Measurements from ENCODE around the gene CAPN11. TPM values are rescaled to one million over a fixed set of nuclear protein-coding genes. Genes with fewer than 3 reads are reported as not detected.

The CAPN11 gene
- total and polyA plus RNA-seq, 4 experiments from 2014 or later = not detected

DNA sequence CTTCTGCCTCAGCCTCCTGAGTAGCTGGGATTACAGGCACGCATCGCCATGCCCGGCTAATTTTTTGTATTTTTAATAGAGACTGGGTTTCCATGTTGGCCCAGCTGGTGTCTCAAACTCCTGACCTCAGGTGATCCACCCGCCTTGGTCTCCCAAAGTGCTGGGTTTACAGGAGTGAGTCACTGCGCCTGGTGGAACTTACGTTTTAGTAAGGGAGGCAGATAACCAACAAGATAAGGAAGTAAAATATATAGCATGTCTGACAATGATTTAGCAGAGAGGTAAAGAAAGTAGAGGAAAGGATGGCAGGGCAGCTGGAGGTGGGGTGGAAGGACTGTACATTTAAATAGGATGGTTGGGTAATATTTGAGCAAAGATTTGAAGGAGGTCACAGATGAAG lies 45.3 kb downstream of the CAPN11 start:
- H3K4me3 Mint-ChIP-seq = no peak overlapping the region
- CTCF ChIA-PET (ENCODE audit: partially characterized antibody) = interaction anchor here (1.2 to 1.3 kb wide), 3 partner anchors 29 to 109 kb away, joined by 3 to 4 read pairs (median 3); partner anchors contain the start of gene AARS2
- H3K36me3 ChIP-seq (ENCODE audit: insufficient read depth, low read length) = no peaks in the 10 kb centered on the region
- POLR2A ChIA-PET (ENCODE audit: partially characterized antibody) = no interaction called here
- H3K36me3 Mint-ChIP-seq = no peaks in the 10 kb centered on the region
- H3K27me3 ChIP-seq (ENCODE audit: insufficient read depth, low read length) = no peaks in the 10 kb centered on the region
- no peaks in the 10 kb centered on the region for H3K9me3 ChIP-seq (ENCODE audit: control insufficient read depth in 1 of 2, low read length in 2 of 2)
- intact Hi-C loops (cut with micrococcal nuclease) = no loop called here
- no peaks in the 10 kb centered on the region for H3K9me3 Mint-ChIP-seq
- no peak overlapping the region for H3K4me3 ChIP-seq (ENCODE audit: low read length in 2 of 2)
- H3K4me1 Mint-ChIP-seq = no peaks in the 10 kb centered on the region
- no peak overlapping the region for H3K27ac ChIP-seq (ENCODE audit: low read depth, low read length)
- H3K27me3 Mint-ChIP-seq = peaks cover 0 to 3% of the 10 kb centered on the region in 2 donors
- H3K4me1 ChIP-seq (ENCODE audit: insufficient read depth, low read length) = no peaks in the 10 kb centered on the region
- no peak for DNase-seq
- no peak overlapping the region for H3K27ac Mint-ChIP-seq

DNA sequence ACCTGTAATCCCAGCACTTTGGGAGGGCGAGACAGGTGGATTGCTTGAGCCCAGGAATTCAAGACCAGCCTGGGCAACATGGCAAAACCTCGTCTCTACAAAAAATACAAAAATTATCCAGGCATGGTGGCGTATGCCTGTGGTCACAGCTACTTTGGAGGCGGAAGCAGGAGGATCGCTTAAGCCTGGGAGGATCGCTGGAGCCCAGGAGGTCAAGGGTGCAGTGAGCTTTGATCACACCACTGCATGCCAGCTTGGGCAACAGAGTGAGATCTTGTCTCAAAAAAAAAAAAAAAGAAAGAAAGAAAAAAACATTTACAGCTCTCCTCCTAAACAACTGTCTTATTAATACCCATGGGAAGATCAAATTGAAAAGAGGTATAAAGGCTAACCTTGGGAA lies 49.3 kb downstream of the CAPN11 start:
- Mint-ChIP-seq H3K36me3 (no peaks in the 10 kb centered on the region), H3K27ac (peak overlapping the region in 1 of 7 donors; percentile 6), H3K9me3 (no peaks in the 10 kb centered on the region), H3K4me3 (no peak overlapping the region), H3K4me1 (no peaks in the 10 kb centered on the region), H3K27me3 (peaks cover 0 to 3% of the 10 kb centered on the region in 2 donors)
- H3K4me1 ChIP-seq (ENCODE audit: insufficient read depth, low read length) = no peaks in the 10 kb centered on the region
- no peak overlapping the region for H3K4me3 ChIP-seq (ENCODE audit: low read length in 2 of 2)
- intact Hi-C loops (cut with micrococcal nuclease) = no loop called here
- POLR2A ChIA-PET (ENCODE audit: partially characterized antibody) = no interaction called here
- CTCF ChIA-PET (ENCODE audit: partially characterized antibody) = interaction anchor here (1.2 kb wide), 1 partner anchor 13 kb away, joined by 3 read pairs; no protein-coding TSS in a partner anchor
- H3K36me3 ChIP-seq (ENCODE audit: insufficient read depth, low read length) = no peaks in the 10 kb centered on the region
- H3K27me3 ChIP-seq (ENCODE audit: insufficient read depth, low read length) = no peaks in the 10 kb centered on the region
- DNase-seq = no peak
- no peak overlapping the region for H3K27ac ChIP-seq (ENCODE audit: low read depth, low read length)
- no peaks in the 10 kb centered on the region for H3K9me3 ChIP-seq (ENCODE audit: control insufficient read depth in 1 of 2, low read length in 2 of 2)

DNA sequence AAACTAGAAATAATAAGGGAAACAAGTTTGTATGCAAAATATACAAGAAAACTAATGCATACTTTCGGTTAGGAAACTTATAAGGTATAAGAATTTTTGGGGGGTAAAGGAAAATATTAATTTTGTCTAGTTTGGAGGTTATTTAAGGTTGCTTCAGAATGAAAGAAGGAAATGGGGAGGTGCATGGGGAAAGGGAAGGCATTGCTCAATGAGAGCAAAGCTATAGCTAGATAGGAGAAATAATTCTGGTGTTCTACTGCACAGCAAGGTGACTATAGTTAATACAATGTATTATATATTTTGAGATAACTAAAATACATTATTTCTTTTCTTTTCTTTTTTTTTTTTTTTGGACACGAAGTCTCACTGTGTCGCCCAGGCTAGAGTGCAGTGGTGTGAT lies 52.7 kb downstream of the CAPN11 start:
- Mint-ChIP-seq H3K27me3 (peaks cover 3 to 7% of the 10 kb centered on the region in 2 donors), H3K27ac (no peak overlapping the region), H3K4me1 (no peaks in the 10 kb centered on the region), H3K9me3 (no peaks in the 10 kb centered on the region), H3K4me3 (no peak overlapping the region), H3K36me3 (no peaks in the 10 kb centered on the region)
- Histone ChIP-seq H3K4me1 (ENCODE audit: insufficient read depth, low read length) (no peaks in the 10 kb centered on the region), H3K27me3 (ENCODE audit: insufficient read depth, low read length) (no peaks in the 10 kb centered on the region), H3K36me3 (ENCODE audit: insufficient read depth, low read length) (no peaks in the 10 kb centered on the region), H3K9me3 (ENCODE audit: control insufficient read depth in 1 of 2, low read length in 2 of 2) (no peaks in the 10 kb centered on the region), H3K4me3 (ENCODE audit: low read length in 2 of 2) (no peak overlapping the region), H3K27ac (ENCODE audit: low read depth, low read length) (no peak overlapping the region)
- ChIA-PET CTCF (ENCODE audit: partially characterized antibody) (interaction anchor here (1.0 kb wide), 1 partner anchor 10 kb away, joined by 3 read pairs; no protein-coding TSS in a partner anchor), POLR2A (ENCODE audit: partially characterized antibody) (no interaction called here)
- intact Hi-C loops (cut with micrococcal nuclease) = no loop called here
- no peak for DNase-seq

DNA sequence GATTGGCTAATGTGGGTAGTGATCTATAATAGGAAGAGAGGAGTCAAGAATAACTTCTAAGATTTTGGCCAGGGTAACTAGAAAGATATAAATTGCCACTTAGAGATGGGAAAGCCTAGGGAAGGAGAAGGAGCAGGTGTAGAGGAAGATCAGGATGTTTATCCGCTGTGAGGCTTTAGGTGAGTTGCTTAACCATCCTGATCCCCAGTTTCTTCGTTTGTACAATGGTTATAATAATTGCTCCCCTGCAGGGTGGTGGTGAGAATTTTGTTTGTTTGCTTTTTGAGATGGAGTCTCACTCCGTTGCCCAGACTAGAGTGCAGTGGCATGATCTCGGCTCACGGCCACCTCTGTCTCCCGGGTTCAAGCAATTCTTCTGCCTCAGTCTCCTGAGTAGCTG lies 55.7 kb downstream of the CAPN11 start:
- Mint-ChIP-seq H3K27ac (no peak overlapping the region), H3K9me3 (no peaks in the 10 kb centered on the region), H3K27me3 (peaks cover 5 to 8% of the 10 kb centered on the region in 2 donors), H3K4me3 (no peak overlapping the region), H3K36me3 (no peaks in the 10 kb centered on the region), H3K4me1 (peaks cover 0 to 5% (median 3%) of the 10 kb centered on the region in 4 donors)
- H3K27me3 ChIP-seq (ENCODE audit: insufficient read depth, low read length) = no peaks in the 10 kb centered on the region
- no peak overlapping the region for H3K4me3 ChIP-seq (ENCODE audit: low read length in 2 of 2)
- intact Hi-C loops (cut with micrococcal nuclease) = no loop called here
- CTCF ChIA-PET (ENCODE audit: partially characterized antibody) = no interaction called here
- DNase-seq = no peak
- no peak overlapping the region for H3K27ac ChIP-seq (ENCODE audit: low read depth, low read length)
- no peaks in the 10 kb centered on the region for H3K9me3 ChIP-seq (ENCODE audit: control insufficient read depth in 1 of 2, low read length in 2 of 2)
- POLR2A ChIA-PET (ENCODE audit: partially characterized antibody) = no interaction called here
- no peaks in the 10 kb centered on the region for H3K36me3 ChIP-seq (ENCODE audit: insufficient read depth, low read length)
- H3K4me1 ChIP-seq (ENCODE audit: insufficient read depth, low read length) = peaks cover 4% of the 10 kb centered on the region

DNA sequence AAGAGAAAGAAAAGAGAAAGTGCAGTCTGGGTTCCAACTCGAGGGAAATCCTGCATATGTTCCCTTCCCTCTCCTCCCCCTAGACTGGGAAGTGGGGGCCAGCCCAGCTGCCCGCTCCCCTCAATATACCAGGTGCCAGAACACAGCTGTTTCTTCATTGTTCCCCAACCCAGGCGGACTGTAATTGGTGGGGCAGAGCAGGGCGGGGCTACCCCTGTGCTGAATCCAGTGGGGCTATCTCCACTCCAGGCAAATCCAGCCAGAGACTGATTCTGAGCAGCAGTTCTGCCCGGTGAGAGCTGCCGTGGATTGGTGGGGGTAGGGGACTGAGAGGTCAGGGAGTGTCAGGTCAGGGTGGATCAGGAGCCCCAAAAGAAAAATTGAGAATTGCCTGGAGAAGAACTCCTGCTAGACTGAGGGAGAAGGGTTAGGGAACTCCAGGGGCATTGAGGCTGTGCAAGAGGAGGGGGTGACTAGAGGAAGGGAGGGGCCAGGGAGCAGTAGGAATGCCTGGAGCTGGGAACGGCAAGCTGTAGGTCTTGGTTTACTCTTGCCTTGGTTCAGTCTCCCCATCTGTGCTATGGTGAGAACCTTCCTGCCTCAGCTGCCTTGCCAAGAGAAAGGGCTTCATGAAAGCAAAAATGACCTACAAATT lies 58.2 kb downstream of the CAPN11 start, which contains the start of gene MYMX:
MYMX (plus strand) TSS at position 250 of the 655 bp plus-strand sequence. CDS start 546 bp downstream, outside the sequence.
- Mint-ChIP-seq H3K27me3 (peaks cover 5 to 10% of the 10 kb centered on the region in 2 donors), H3K27ac (no peak within 1 kb of the TSS), H3K4me1 (peaks cover 3 to 13% (median 7%) of the 10 kb centered on the region in 4 donors), H3K9me3 (no peaks in the 10 kb centered on the region), H3K4me3 (no peak within 1 kb of the TSS), H3K36me3 (no peaks in the 10 kb centered on the region)
- no peak within 1 kb of the TSS for H3K27ac ChIP-seq (ENCODE audit: low read depth, low read length)
- peaks cover 10% of the 10 kb centered on the region for H3K4me1 ChIP-seq (ENCODE audit: insufficient read depth, low read length)
- no peak within 1 kb of the TSS for H3K4me3 ChIP-seq (ENCODE audit: low read length in 2 of 2)
- intact Hi-C loops (cut with micrococcal nuclease) = no loop called here
- no peaks in the 10 kb centered on the region for H3K36me3 ChIP-seq (ENCODE audit: insufficient read depth, low read length)
- H3K9me3 ChIP-seq (ENCODE audit: control insufficient read depth in 1 of 2, low read length in 2 of 2) = no peaks in the 10 kb centered on the region
- no peak for DNase-seq
- no peaks in the 10 kb centered on the region for H3K27me3 ChIP-seq (ENCODE audit: insufficient read depth, low read length)
- CTCF ChIA-PET (ENCODE audit: partially characterized antibody) = no interaction called here
- POLR2A ChIA-PET (ENCODE audit: partially characterized antibody) = no interaction called here

DNA sequence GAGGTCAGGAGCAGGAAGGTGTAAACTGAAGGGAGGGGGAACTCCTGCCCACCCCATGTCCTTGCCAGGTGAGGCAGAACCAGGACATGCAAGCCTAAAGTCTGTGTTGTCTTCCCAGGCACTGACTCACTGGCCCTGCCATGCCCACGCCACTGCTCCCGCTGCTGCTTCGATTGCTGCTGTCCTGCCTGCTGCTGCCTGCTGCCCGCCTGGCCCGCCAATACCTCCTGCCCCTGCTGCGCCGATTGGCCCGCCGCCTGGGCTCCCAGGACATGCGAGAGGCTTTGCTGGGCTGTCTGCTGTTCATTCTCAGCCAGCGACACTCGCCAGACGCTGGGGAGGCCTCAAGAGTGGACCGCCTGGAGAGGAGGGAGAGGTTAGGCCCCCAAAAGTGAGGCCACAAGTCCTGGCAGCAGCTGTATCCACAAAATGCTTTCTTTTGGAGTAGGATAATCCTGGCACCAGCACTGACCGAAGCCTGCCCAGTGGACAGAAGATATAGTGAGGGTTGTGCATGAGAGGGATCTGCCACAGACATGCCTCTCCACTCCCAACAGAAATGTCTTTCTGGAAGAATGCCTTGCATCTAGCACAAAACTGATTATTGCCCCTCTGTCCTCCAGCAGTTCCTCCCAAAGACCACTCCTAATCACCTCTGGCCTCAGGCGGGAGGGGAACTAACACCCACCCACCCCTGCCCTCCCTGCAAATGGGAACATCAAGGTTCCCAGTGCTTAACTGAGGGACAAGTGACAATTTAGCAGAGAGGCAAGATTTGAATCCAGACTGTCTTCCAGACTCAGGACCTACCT lies 58.9 kb downstream of the CAPN11 start:
- no peak overlapping the region for H3K4me3 ChIP-seq (ENCODE audit: low read length in 2 of 2)
- no peaks in the 10 kb centered on the region for H3K9me3 ChIP-seq (ENCODE audit: control insufficient read depth in 1 of 2, low read length in 2 of 2)
- no peaks in the 10 kb centered on the region for H3K36me3 ChIP-seq (ENCODE audit: insufficient read depth, low read length)
- Mint-ChIP-seq H3K36me3 (no peaks in the 10 kb centered on the region), H3K27ac (no peak overlapping the region), H3K9me3 (no peaks in the 10 kb centered on the region), H3K4me3 (no peak overlapping the region), H3K27me3 (peaks cover 5 to 10% of the 10 kb centered on the region in 2 donors), H3K4me1 (peaks cover 3 to 14% (median 8%) of the 10 kb centered on the region in 4 donors)
- no peaks in the 10 kb centered on the region for H3K27me3 ChIP-seq (ENCODE audit: insufficient read depth, low read length)
- ChIA-PET POLR2A (ENCODE audit: partially characterized antibody) (no interaction called here), CTCF (ENCODE audit: partially characterized antibody) (no interaction called here)
- peaks cover 15% of the 10 kb centered on the region for H3K4me1 ChIP-seq (ENCODE audit: insufficient read depth, low read length)
- H3K27ac ChIP-seq (ENCODE audit: low read depth, low read length) = no peak overlapping the region
- DNase-seq = no peak
- intact Hi-C loops (cut with micrococcal nuclease) = no loop called here

DNA sequence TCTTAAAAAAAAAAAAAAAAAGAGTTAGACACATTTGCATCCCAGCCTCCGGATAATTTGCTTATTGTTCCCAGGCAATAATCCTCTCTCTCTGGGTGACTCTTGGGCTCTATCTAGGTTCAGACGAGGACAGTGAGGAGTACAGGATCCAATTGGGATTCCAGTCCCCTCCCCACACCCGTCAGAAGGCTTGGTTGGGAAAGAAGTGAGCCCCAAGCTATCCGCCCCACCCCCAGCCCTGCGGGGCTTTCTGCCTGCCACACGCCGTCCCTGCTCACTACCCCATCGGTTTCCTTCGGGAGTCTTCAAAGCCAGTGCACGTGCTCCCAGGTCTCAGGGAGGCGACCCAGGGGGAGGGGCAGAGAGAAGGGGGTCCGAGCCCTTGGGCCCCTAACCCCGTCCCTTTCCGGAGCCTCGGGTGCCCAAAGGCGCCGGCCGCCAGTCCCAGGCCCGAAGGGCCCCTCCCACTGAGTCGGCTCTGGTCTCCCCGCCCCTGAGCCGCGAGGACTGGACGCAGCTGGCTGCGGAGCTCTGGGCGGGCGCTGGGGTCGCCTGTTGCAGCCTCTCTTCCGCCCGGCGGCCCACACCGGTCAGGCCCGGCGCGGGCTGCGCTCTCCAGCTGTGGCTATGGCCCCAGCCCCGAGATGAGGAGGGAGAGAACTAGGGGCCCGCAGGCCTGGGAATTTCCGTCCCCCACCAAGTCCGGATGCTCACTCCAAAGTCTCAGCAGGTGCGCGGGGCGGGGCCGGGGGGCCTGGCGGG lies 60.6 kb downstream of the CAPN11 start:
- POLR2A ChIA-PET (ENCODE audit: partially characterized antibody) = interaction anchor here (2.5 kb wide), 1 partner anchor 27 kb away, joined by 12 read pairs; the partner anchor contains the start of gene HSP90AB1
- Mint-ChIP-seq H3K27ac (peak overlapping the region in 1 of 7 donors; percentile 41), H3K4me1 (peaks cover 7 to 28% (median 17%) of the 10 kb centered on the region in 4 donors), H3K27me3 (peaks cover 2 to 7% of the 10 kb centered on the region in 2 donors), H3K9me3 (no peaks in the 10 kb centered on the region), H3K36me3 (no peaks in the 10 kb centered on the region), H3K4me3 (peak overlapping the region in 6 of 8 donors; percentile 21 to 66 (median 46))
- Histone ChIP-seq H3K9me3 (ENCODE audit: control insufficient read depth in 1 of 2, low read length in 2 of 2) (no peaks in the 10 kb centered on the region), H3K36me3 (ENCODE audit: insufficient read depth, low read length) (no peaks in the 10 kb centered on the region), H3K27me3 (ENCODE audit: insufficient read depth, low read length) (no peaks in the 10 kb centered on the region), H3K4me1 (ENCODE audit: insufficient read depth, low read length) (peaks cover 25% of the 10 kb centered on the region), H3K4me3 (ENCODE audit: low read length in 2 of 2) (no peak overlapping the region), H3K27ac (ENCODE audit: low read depth, low read length) (no peak overlapping the region)
- intact Hi-C loops (cut with micrococcal nuclease) = no loop called here
- DNase-seq = peak in 2 of 5 donors; percentile 11 to 41
- CTCF ChIA-PET (ENCODE audit: partially characterized antibody) = interaction anchor here (0.6 to 1.0 kb wide), 2 partner anchors 48 to 119 kb away, joined by 3 read pairs; no protein-coding TSS in a partner anchor

Measured in CD4-positive, alpha-beta memory T cell (primary cell).